GM18511 (cell line): ENCODE measurements around the gene MT1E.
"Not testable (repeated sequence)": the region's sequence is repeated elsewhere in the genome, so short reads cannot be mapped to it uniquely, and the experiment has no call there.

Experiments
- ATAC-seq: cut with Tn5 transposase; IDR thresholded peaks from one replicate; pipeline ENCODE4 v1.9.1; 2021; ENCODE audit warnings: mild to moderate bottlenecking, moderate library complexity; ENCODE audit not compliant: unreplicated experiment

Gene MT1E

GRCh38 chr16:56669005-56669839 lies 43.6 kb downstream of the MT1E start, which contains the start of gene MT1H:
Gene MT1H, plus strand, starts transcription at chr16:56669814. Its CDS starts 71 bp downstream, at chr16:56669885.
- ATAC-seq: no peak

- no peak for ATAC-seq
Measured at GRCh38 chr16:56669840-56670619, 44.4 kb downstream of the MT1E start.

GRCh38 chr16:56670620-56670934 lies 45.0 kb downstream of the MT1E start:
- no peak for ATAC-seq

- ATAC-seq: not testable (repeated sequence)
Measured at GRCh38 chr16:56671691-56672090, 46.1 kb downstream of the MT1E start.

GRCh38 chr16:56672171-56672570 lies 46.6 kb downstream of the MT1E start:
- ATAC-seq: not testable (repeated sequence)

- ATAC-seq: no peak
Measured at GRCh38 chr16:56672761-56673536, 47.4 kb downstream of the MT1E start.

- no peak for ATAC-seq
Measured at GRCh38 chr16:56673921-56674320, 48.3 kb downstream of the MT1E start.

GRCh38 chr16:56674570-56674969 lies 49.0 kb downstream of the MT1E start:
- ATAC-seq: not testable (repeated sequence)

- no peak for ATAC-seq
Measured at GRCh38 chr16:56675685-56676210, 50.2 kb downstream of the MT1E start.
